Keratinocyte (primary cell): ENCODE results near the gene STEAP3. TPM values are rescaled to one million over a fixed set of nuclear protein-coding genes. Genes with fewer than 3 reads are reported as not detected.

Source experiments
- DNase-seq: peaks from one replicate; pipeline ENCODE4 v3.0.0-alpha.2; 2011; ENCODE audit warnings: low read depth, missing footprints, low spot score
- FAIRE-seq: peaks from 2 replicates; lab custom pipeline; 2011; peaks lifted over from hg19 to GRCh38; lab: Jason Lieb, UNC
- H2AFZ ChIP-seq: 2 replicates; pipeline ENCODE4 v1.6.0; 2012; ENCODE audit warnings: low read length, control low read depth, inconsistent platforms; ENCODE audit not compliant: control insufficient read depth
- H3K27ac ChIP-seq: 2 replicates; pipeline ENCODE4 v1.5.1; 2011; ENCODE audit warnings: low read length; ENCODE audit not compliant: control insufficient read depth, insufficient read depth
- H3K27me3 ChIP-seq: 3 replicates; pipeline ENCODE4 v1.6.0; 2011; ENCODE audit warnings: low read length; ENCODE audit not compliant: control insufficient read depth, insufficient read depth; ENCODE audit errors: extremely low read depth
- H3K36me3 ChIP-seq, 2 experiments: 2 replicates in 1 of 2; 3 replicates in 1 of 2; pipeline ENCODE4 v1.5.1; 2011; ENCODE audit warnings: low read length in 2 of 2, mild to moderate bottlenecking in 1 of 2; ENCODE audit not compliant: control insufficient read depth in 2 of 2, insufficient read depth in 2 of 2; ENCODE audit errors: extremely low read depth in 1 of 2
- H3K4me1 ChIP-seq: 3 replicates; pipeline ENCODE4 v1.5.1; 2011; ENCODE audit warnings: low read length; ENCODE audit not compliant: control insufficient read depth, insufficient read depth; ENCODE audit errors: extremely low read depth
- H3K4me2 ChIP-seq: 3 replicates; pipeline ENCODE4 v1.6.0; 2011; ENCODE audit warnings: low read depth, low read length; ENCODE audit not compliant: control insufficient read depth, insufficient read depth; ENCODE audit errors: extremely low read depth
- H3K4me3 ChIP-seq, 3 experiments: fragments of 200-600 bp in 1 of 3; sonication (generic) in 1 of 3; 2 replicates in 2 of 3; 3 replicates in 1 of 3; pipeline ENCODE4 v1.5.1; 2011 to 2016; ENCODE audit warnings: low read length in 3 of 3, mild to moderate bottlenecking in 3 of 3, control low read depth in 2 of 3, inconsistent platforms in 1 of 3, low read depth in 1 of 3, mixed read lengths in 1 of 3, mixed run types in 1 of 3, moderate library complexity in 1 of 3; ENCODE audit not compliant: control insufficient read depth in 2 of 3, insufficient read depth in 2 of 3; ENCODE audit errors: extremely low read depth in 1 of 3
- H3K79me2 ChIP-seq: 2 replicates; pipeline ENCODE4 v1.6.0; 2012; ENCODE audit warnings: low read length; ENCODE audit not compliant: control insufficient read depth, insufficient read depth
- H3K9ac ChIP-seq: 3 replicates; pipeline ENCODE4 v1.6.0; 2011; ENCODE audit warnings: low read length; ENCODE audit not compliant: control insufficient read depth, insufficient read depth; ENCODE audit errors: extremely low read depth
- H3K9me1 ChIP-seq: 3 replicates; pipeline ENCODE4 v1.6.0; 2011; ENCODE audit warnings: low read length; ENCODE audit not compliant: control insufficient read depth, insufficient read depth; ENCODE audit errors: extremely low read depth
- H3K9me3 ChIP-seq: 2 replicates; pipeline ENCODE4 v1.5.1; 2012; ENCODE audit warnings: low read depth, low read length; ENCODE audit not compliant: control insufficient read depth
- H4K20me1 ChIP-seq: 3 replicates; pipeline ENCODE4 v1.6.0; 2011; ENCODE audit warnings: low read length; ENCODE audit not compliant: control insufficient read depth, insufficient read depth; ENCODE audit errors: extremely low read depth
- CTCF ChIP-seq, 3 experiments: IDR thresholded peaks in 1 of 3; conservative IDR thresholded peaks in 1 of 3; optimal IDR thresholded peaks in 1 of 3; 2 replicates in 2 of 3; 3 replicates in 1 of 3; pipeline versions ENCODE3 to v1.5.1; 2011; ENCODE audit warnings: low read length in 3 of 3, mild to moderate bottlenecking in 3 of 3, moderate library complexity in 2 of 3, control low read depth in 1 of 3, inconsistent platforms in 1 of 3; ENCODE audit not compliant: insufficient read depth in 2 of 3; ENCODE audit errors: extremely low read depth in 1 of 3
- EZH2 ChIP-seq: IDR thresholded peaks from one replicate; pipeline ENCODE4 v1.6.1; 2012; ENCODE audit warnings: inconsistent platforms, mild to moderate bottlenecking, low read length, moderate library complexity
- dilution Hi-C: fragments of 300-500 bp; cut with MboI; formaldehyde crosslinking; loops from one replicate; pipeline ENCODE4 v1.7.0; 2020; ENCODE audit warnings: low sequenced_read_pairs; ENCODE audit not compliant: extremely low pct_ligation_motif_present
- polyA plus RNA-seq, 5 experiments: library from polyadenylated mRNA; depleted of rRNA in 3 of 5; stranded (reverse) in 3 of 5; stranded (forward) in 1 of 5; unstranded in 1 of 5; fragments of >200 nt; gene quantifications; 1 replicate in 1 of 5; 2 replicates in 3 of 5; 3 replicates in 1 of 5; pipeline versions ENCODE4 v1.2.1 to v1.2.3, GENCODE V29; 2011 to 2012; ENCODE audit warnings: missing spikeins in 2 of 5, low read depth in 1 of 5, low replicate concordance in 1 of 5

Gene STEAP3
- polyA plus RNA-seq, 1 donor (not counting 4 experiments of a cell fraction or from before 2014, with no cell fraction given): 19.9 TPM

- H3K27ac ChIP-seq: no peak overlapping the region
- no peaks in the 10 kb centered on the region for H3K9me3 ChIP-seq
- no peak overlapping the region for H3K4me3 ChIP-seq
- H2AFZ ChIP-seq: no peak overlapping the region
- no peak overlapping the region for H3K9ac ChIP-seq
- no peak overlapping the region for H3K4me2 ChIP-seq
- no peaks in the 10 kb centered on the region for H4K20me1 ChIP-seq
- no peaks in the 10 kb centered on the region for H3K36me3 ChIP-seq
- H3K27me3 ChIP-seq: no peaks in the 10 kb centered on the region
- no peaks in the 10 kb centered on the region for H3K79me2 ChIP-seq
- FAIRE-seq (no peak), DNase-seq (no peak)
- TF ChIP-seq CTCF (optimal IDR thresholded peaks at IDR 0.05 in 1 of 3, IDR thresholded peaks at IDR 0.05 in 1 of 3, conservative IDR thresholded peaks at IDR 0.05 in 1 of 3; ENCODE audit: extremely low read depth in 1 of 3, insufficient read depth in 2 of 3, low read length in 3 of 3) (no peak), EZH2 (no peak)
- H3K9me1 ChIP-seq: no peaks in the 10 kb centered on the region
- peaks cover 17% of the 10 kb centered on the region for H3K4me1 ChIP-seq
- dilution Hi-C loops: no loop called here
Measured at GRCh38 chr2:119174993-119175347, 48.7 kb upstream of the STEAP3 start.

GRCh38 chr2:119175517-119175916, 48.1 kb upstream of the STEAP3 start:
- dilution Hi-C loops: no loop called here
- Histone ChIP-seq H4K20me1 (no peaks in the 10 kb centered on the region), H3K27ac (no peak overlapping the region), H3K36me3 (no peaks in the 10 kb centered on the region), H3K9me3 (no peaks in the 10 kb centered on the region), H3K79me2 (no peaks in the 10 kb centered on the region), H3K9ac (no peak overlapping the region), H3K9me1 (no peaks in the 10 kb centered on the region), H3K4me2 (no peak overlapping the region), H3K4me3 (no peak overlapping the region), H2AFZ (no peak overlapping the region), H3K4me1 (peaks cover 17% of the 10 kb centered on the region), H3K27me3 (no peaks in the 10 kb centered on the region)
- no peak for FAIRE-seq
- TF ChIP-seq EZH2 (no peak), CTCF (optimal IDR thresholded peaks at IDR 0.05 in 1 of 3, IDR thresholded peaks at IDR 0.05 in 1 of 3, conservative IDR thresholded peaks at IDR 0.05 in 1 of 3; ENCODE audit: extremely low read depth in 1 of 3, insufficient read depth in 2 of 3, low read length in 3 of 3) (no peak)
- DNase-seq: no peak
